GM18511 (cell line): ENCODE data around the gene SHISA2.

Experiments used
- ATAC-seq: cut with Tn5 transposase; IDR thresholded peaks from one replicate; pipeline ENCODE4 v1.9.1; 2021; ENCODE audit warnings: mild to moderate bottlenecking, moderate library complexity; ENCODE audit not compliant: unreplicated experiment

SHISA2 gene

DNA sequence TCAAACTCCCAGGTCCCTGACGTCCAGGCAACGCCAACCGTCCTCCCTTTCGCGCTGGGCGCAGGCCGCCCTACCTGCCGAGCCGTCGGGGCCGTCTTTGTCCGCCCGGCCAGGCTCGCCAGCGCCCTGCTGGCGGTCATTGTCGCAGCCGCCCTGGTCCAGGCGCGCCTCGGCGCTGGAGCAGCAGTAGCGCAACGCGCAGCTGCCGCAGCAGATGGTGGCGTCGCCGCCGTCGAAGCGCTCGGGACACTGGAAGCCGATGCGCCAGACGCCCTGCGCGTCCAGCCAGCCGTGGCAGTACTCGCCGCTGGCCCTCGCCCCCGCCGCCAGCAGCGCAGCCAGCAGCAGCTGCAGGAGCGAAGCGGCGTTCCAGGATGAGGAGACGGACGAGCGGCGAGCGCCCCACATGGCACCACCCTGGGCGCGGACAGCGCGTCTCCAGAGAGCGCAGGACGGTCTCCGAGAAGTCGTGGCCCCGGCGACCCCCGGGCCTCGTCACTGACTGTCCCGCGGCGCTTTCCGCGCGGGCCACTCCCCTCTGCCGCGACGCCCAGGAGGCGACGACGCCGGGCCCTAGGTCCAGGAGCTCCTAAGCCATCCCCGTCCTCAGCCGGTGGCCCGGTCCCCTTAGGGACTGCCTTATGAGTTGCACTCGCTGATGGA lies 1.1 kb downstream of the SHISA2 start:
- ATAC-seq, result no peak

DNA sequence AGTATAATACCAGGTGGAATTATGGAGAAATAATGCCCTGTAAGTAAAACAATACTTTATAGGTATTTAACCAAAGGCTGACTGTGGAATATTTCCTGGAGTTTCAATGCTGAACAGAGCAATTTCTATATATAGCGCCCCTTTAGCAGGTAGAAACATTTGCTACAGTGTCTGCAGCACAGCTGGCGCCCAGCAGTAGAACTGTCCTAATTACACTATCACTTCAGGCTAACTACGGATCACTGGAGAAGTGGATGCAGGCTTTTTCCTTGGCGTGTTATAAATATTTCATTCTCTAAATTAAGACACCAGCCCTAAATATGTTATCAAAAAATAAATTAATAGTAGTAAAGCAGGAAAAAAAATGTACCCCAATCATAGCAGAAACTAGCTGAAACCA lies 3.1 kb downstream of the SHISA2 start:
- ATAC-seq, result no peak

DNA sequence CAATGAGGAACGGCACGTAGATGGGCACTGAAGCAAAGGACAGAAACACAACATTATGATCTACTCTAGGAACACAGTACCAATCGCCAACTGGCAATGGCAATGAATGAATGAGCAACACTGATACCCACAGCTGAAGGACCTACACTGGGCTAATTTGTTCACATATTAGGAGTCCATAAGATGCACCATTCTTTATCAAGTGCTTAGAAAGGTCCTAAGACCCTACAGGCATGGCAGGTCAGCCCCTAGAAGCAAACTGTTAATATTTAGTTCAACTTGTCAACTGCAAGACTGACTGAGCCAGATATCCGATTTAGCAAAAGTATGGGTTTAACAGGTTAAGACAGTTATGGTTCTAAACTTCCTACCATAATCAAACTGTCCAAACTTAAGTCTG lies 4.8 kb downstream of the SHISA2 start:
- ATAC-seq, result no peak

DNA sequence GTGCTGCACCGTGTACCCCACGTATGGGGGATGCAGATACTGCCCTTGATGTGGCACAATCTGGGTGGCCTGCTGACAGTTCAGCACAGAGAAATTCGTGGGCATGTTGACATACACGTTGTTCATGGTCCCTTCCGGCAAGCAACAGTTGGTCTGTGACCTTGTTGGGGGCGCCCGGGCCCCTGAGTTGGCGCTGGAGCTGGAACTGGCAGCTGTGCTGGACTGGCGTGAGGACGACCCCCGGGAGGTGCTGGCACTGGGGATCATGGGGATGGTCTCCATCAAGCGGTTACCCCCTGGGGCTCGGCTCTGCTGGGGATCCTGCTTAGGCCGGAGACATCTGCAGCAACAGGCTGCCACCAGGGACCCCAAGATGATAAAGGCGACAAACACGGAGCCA lies 5.2 kb downstream of the SHISA2 start:
- no peak for ATAC-seq

DNA sequence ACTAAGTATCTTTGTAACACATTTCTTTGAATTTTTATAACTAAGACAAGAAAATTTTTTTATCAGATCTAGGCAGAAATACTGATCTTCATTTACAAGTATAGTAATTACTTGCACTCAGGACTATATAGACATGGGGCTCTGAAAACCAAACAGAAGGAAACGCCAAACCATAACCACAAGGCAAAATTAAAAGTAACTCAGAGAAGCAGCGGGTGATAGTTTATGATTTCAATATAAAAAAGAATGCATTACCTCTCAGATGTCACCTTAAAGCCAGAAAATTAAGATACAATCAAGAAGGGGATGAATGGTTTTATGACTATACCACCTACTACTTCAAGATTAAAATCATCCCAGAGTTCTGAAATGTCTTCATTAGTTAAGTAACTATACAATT lies 6.7 kb downstream of the SHISA2 start:
- ATAC-seq, result no peak

DNA sequence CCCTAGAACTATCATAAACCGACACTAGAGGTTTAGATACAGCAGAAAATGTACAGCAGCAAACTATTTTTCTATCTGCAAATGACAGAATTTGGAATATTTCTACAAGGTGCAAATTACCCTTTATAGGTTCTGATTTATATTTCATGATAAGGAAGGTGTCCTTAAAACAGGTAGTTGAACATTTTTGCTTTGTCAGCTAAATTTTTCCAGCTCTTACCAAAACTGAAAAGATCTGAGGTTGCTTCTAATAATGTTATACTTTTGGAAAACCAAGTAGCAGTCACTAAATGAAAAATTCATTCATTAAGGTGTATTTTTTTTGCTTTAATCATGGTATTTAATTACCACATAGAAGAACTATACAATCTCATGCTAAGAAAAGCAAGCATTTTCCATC lies 9.0 kb downstream of the SHISA2 start:
- ATAC-seq, result no peak

DNA sequence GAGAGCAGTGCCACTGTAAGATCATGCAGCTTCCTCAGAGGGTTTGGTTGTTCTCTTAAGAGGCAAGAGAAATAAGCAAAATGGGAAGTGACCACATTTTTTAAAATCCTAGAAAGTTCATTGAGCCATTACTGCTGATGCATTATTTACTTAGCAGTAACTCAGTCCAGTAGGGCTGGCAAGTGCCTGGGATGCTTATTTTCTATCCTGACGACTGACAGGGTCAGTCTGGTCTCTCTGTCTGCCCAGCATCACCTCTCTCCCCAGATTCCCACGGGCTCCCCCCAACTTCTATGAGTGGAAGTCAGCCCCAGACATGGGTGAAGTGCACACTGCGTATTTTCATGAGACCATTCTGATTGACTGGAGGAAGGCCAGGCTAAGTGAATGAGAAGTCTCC lies 10.4 kb downstream of the SHISA2 start:
- ATAC-seq, result no peak

DNA sequence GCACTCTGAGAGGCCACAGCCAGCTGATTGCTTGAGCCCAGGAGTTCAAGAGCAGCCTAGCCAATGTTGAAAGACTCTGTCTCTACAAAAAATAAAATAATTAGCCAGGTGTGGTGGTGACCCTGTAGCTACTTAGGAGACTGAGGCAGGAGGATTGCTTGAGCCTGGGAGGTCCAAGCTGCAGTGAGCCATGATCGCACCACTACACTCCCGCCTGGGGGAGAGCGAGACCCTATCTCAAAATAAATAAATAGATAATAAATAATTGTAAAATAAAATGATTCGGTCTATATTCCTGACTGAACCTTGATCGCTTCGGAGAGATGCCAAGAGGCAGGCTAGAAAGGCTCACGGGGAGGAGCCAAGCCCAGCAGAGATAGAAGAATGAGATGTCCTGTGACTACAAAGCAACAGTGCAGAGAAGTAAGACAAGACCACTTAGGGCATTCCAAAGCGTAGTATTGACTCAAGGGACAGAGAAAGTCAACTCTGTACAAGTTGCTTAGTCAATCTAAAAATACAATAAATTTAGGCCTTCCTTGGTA lies 12.8 kb downstream of the SHISA2 start:
- no peak for ATAC-seq

DNA sequence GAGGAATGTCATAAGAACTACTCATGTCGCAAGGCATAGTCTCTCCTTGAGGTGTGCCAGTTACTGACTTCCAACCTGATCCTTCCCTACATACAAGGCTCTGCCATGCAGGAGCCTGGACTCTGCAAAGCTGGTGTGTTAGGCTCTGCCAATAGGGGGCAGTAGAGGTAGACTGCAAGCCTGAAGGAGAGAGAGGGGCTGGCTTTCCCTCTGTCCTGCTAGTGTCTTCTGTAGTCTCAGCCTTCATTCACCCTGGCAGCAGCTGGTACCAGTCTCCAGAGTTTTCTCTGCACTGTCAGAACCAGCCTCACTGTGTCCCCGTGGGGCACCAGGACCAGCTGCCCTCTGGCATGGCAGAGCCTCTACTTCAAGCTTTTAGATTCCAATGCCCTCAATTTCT lies 14.5 kb downstream of the SHISA2 start:
- ATAC-seq, result no peak

DNA sequence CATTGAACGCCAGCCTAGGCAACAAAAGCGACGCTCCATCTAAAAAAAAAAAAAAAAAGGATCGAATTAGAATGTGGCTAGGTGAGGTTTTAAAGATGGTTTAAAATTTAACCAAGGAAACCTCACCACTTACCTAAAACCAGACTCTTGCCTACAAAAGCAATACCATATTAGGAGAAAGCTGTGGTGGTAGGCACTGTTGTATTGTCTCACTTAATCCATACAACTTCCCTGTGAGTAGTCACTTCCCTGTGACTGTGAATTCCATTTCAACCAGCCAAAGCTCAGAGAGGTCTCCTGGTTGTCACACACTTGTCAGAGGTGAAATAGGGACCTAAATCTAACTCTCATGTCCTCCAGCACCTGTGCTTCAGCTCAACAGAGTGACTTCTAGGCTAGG lies 15.4 kb downstream of the SHISA2 start:
- no peak for ATAC-seq

DNA sequence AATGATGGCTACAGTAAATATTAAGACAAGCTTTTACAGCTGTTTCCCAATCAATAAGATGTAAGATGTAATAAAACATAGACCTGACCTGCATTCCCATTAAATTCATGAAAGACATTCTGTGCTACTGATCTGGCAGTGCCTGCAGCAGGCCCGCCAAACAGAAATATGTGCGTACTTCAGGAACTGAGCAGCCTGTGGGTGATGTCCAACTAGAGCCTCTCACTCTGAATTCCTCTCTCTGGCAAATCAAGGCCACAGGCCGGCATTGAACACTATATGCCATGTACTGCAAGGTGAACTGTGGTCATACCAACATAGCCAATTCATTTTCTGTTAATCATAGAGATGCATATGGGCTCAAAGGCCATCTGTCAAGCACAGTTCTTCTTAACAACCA lies 17.8 kb downstream of the SHISA2 start:
- ATAC-seq, result no peak

DNA sequence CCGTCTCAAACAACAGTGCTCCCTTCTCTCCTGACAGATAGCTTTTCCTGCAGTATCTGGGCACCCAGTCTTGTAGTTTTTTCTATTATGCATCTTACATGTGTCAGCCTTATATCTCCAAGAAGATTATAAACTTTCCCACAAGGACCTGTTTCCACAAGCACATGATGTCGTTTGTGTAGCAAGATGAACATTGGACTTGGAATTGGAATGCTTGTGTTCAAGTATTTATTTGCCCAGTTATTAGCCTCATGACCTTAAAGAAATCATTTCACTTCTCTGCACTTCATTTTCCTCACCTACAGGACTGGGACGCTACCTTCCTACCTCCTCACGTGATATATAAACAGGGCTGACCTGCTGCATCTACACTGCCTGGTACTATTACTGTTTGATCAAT lies 21.5 kb downstream of the SHISA2 start:
- no peak for ATAC-seq

DNA sequence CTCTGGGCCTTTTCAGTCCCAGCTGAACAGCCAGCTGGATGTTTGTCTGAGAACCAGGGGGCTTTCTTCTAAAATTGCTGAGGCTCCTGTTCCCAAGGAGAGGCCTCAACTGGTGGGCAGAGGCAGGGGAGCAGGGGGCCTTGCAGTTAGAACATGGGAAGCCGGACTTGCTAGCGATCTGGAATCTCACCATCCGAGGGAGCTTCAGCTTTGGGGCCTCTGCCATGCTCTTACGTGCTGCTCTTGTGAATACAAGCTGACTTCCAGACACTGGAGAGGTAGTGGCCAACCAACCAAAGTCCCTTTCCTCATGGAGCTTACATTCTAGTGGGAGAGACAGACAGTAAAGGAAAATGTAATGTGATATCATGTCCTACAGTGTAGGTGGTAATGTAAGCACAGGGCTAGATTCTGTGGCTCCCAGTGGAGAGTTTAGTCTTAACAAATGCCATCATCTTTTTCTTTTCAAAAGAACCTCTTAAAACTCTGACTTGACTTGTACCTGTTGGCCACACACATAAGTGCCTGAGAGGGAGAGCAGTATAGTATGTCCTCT lies 22.2 kb downstream of the SHISA2 start:
- ATAC-seq, result no peak

DNA sequence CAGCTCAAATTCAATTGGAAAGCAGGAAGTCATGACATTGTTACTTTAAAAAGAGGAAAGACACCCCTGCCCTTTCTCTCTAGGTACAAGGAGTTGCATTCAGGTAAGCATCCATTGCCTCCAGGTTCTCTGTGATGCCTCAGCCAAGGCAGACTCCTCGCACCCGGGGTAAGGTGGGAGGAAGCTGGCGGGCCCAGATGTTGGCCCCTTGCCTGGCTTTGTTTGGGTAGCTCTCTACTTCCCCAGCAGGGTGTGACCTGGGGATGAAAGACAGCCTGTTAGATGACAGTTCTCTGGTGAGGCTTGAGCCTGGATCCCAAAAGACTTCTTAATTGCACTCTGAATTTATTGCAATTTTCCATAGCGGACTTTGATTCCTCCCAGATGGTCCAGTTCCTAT lies 25.6 kb downstream of the SHISA2 start:
- ATAC-seq, result no peak

DNA sequence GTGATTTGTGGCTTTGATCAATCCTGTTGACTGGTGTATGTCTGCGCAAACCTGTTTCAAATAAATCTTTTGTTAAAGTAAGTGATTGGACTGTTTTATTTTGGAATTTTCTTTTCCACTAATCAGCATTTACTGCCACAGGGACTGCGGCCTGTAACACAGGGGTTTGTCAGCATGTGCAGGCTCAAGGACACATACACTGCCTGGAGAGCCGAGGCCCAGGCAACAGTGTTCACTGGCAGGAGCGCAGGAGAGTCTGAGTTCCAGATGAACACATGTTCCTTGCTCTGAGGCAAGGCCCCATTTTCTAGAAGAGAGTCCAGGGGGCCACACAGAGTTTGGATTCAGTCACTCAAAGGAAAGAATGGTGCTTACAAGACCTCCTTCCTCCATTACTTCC lies 26.0 kb downstream of the SHISA2 start:
- no peak for ATAC-seq

DNA sequence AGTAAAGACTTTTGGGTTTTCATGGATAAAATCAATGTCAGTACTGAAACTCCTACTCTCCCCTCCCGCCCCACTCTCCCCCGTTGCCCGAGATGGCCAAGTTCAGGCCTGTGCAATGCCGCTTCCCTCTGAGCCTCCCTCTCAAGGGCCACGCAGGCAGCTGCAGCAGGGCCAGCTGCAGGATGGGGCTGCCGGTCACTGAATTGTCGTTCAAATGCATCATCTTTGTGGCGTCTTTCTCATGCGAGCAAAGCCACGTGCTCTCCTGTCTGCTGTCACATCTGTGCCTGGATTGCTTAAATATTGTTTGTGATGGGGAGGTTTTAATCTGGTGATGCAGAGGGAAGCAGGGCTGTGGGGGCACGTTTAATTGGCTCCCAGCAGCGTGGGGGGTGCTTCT lies 26.6 kb downstream of the SHISA2 start:
- no peak for ATAC-seq

DNA sequence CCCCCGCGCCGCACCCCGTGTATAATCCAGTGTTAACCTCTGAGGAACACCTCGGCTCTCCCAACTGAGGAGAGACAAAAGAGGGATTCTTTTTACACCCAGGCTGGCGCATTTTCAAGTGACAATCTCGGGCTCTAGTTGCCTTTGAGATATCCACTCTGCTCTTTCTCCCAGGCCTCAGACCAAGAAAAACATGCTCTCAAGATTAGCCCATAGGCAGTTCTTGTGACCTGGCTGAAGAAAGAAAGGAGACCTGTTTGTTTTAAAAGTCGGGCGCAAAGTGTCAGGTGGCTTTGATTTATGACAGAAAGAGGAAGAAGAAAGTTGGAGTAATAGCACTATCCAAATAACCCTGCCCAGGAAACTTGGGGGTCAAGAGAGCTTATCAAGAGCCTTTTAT lies 27.3 kb downstream of the SHISA2 start:
- no peak for ATAC-seq

DNA sequence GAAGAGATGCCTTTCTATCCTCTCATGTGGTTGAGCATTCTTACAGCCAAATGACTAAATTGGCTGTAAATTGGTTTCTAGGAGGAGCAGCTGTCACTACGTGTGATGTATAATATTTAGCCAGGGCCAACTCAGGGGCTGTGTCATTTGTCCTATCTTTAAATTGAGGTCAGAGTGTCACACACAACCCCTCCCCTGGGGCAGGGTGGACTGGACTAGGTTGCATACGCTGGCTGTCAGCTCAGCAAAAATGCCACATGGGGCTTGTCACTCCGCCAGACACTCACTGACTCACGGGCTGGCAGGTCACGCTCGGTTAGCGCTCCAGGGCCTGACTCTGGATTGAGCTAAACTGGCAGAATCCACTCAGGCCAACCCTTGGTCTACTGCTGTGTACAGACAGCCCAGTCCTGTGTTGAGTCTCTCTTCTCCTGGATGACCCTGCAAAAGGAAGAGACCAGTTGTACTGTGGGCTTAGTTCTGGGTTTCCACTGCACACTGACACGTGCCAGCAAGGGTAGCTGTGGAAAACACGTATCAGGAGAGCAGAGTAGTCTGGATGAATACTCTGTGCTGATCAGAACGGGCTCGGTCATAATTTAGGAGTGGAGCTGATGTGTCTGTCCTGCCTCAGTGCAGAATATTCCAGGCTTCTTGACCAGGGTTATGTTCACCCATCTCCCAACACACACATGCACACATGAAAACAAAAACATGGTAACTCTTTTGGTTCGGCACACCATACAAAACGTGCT lies 29.1 kb downstream of the SHISA2 start:
- no peak for ATAC-seq

DNA sequence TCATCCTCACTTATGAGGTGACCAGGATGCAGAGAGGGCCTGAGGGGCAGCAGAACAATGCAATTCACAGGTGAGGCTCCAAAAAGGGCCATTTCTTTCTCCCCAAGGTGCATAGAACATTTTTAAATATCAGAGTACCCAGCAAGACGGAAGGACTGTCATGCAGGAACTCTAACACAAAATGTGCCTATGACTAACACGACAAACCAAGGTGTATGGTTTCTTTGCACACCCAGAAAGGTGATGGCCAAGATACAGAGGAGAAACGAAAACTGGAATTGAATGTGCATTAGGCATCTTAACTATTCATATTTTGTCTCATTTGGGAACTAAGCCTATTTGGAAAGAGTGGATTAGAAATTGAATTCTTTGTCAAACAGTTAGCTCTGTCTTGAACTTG lies 29.9 kb downstream of the SHISA2 start:
- ATAC-seq, result no peak

DNA sequence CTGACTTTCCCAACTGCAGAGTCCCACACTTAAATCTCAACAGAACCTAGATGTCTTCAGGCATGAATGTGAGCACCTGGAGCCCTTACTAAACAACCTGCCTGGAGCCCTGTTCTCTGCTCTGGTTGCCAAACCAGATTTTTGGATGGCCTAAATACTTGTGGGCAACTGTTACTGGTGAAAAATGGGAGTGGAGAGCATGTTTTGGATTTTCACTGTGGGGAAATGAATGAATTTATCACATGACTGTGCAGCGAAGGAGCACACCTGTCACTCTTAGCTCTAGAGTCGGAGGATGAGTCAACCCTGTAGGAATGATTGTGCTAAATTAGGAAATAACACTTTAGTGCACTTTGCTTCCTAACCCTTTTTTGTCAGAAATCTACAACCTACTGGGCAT lies 30.3 kb downstream of the SHISA2 start:
- ATAC-seq, result no peak

DNA sequence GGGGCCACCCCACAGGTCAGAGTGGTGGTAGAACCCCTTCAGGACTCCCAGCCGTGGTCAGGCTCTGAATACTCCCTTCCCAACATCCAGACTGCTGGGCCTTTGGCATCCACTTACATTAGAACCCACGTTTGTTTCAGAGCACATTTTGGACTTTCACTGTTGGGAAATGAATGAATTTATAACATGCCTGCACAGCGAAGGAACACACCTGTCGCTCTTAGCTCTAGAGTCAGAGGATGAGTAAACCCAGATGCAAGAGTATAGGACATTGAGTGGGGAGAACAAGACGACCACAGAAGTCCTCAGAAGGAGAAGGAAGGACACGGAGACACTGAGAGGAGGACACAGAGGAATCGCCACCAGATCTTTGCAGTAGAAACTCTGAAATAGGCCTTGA lies 30.9 kb downstream of the SHISA2 start:
- ATAC-seq, result no peak
